ENCODE results near the gene MRPL1.

DNA sequence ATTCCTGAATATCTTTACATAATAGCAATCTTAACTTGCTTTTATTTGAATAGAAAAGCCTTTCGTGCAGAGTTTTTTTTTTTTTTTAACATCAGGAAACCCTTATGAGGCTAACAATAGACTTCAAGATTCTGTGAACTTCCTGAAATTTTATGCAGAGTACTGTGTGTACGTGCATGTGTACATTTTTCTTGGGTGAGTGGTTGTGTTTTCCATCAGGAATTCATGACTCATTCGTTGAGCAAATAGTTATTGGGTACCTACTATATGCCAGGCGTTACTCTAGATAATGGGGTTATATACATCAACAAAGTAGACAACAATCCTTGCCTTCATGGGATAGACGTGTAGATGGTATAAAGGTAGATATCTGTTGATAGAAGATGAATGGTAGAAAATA is 59.1 kb downstream of the MRPL1 start:
- no peak for TF ChIP-seq ZNF274 (IDR thresholded peaks at IDR 0.05; ENCODE audit: low read depth, low read length)
- no peak for TF ChIP-seq YY1 (IDR thresholded peaks at IDR 0.05; ENCODE audit: insufficient read depth, insufficient read length)

All from NT2/D1 (cell line).